HCT116 (cell line): Measurements from ENCODE around the gene CTAGE1. TPM values are rescaled to one million over a fixed set of nuclear protein-coding genes. Genes with fewer than 3 reads are reported as not detected.

Experiments used
- ATAC-seq: fragments of 200-7000 bp; cut with Tn5 transposase; 2 replicates; pipeline ENCODE4 v1.9.1; 2020; ENCODE audit warnings: mild to moderate bottlenecking, moderate library complexity
- BruUV-seq: library from RNA; stranded (reverse); fragments of 400-500 nt; replicated peaks from 2 replicates; lab custom pipeline; 2021; lab: Mats Ljungman, UMichigan
- CTCF ChIA-PET: fragments of 300-600 bp; sonication (Branson Sonifier 250); formaldehyde crosslinking; loops from one replicate; lab custom pipeline; 2021; ENCODE audit warnings: antibody characterized with exemption; lab: Charles Lee
- POLR2A ChIA-PET: fragments of 300-600, 350-600 bp; sonication (Branson Sonifier 250); formaldehyde crosslinking; loops from one replicate; lab custom pipeline; 2021; ENCODE audit warnings: antibody characterized with exemption; lab: Charles Lee
- RAD21 ChIA-PET, 2 experiments: fragments of 300-600 bp; sonication (Branson Sonifier 250); formaldehyde crosslinking; loops; one replicate each; lab custom pipeline; 2023; ENCODE audit warnings: low total read pairs in 2 of 2; ENCODE audit not compliant: uncharacterized antibody in 2 of 2, unreplicated experiment in 2 of 2, low non-redundant PET in 1 of 2; lab: Charles Lee
- DNase-seq: peaks from one replicate; pipeline ENCODE4 v3.0.0-alpha.2; 2010; ENCODE audit warnings: low read depth, low spot score
- H2AFZ ChIP-seq: fragments of 200-600 bp; shearing (Covaris generic), sonication (generic); 2 replicates; pipeline ENCODE4 v1.6.1; 2017; ENCODE audit warnings: low read depth, mixed run types, mixed read lengths, antibody characterized with exemption, low read length; ENCODE audit not compliant: poor library complexity, severe bottlenecking
- H3K27ac ChIP-seq: 2 replicates; pipeline ENCODE4 v1.5.1; 2012; ENCODE audit warnings: low read depth, low read length
- H3K27me3 ChIP-seq: fragments of 200-600 bp; sonication (generic); 2 replicates; pipeline ENCODE4 v1.6.1; 2016; ENCODE audit warnings: mixed run types, low read length, mixed read lengths; ENCODE audit not compliant: insufficient read depth
- H3K36me3 ChIP-seq, 2 experiments: fragments of 200-500 bp in 1 of 2; fragments of 200-600 bp in 1 of 2; sonication (Bioruptor generic) in 1 of 2; sonication (generic) in 1 of 2; 2 replicates each; pipeline versions ENCODE4 v1.5.1 to v1.6.1; 2014 to 2016; ENCODE audit warnings: low read length in 2 of 2, inconsistent platforms in 1 of 2, mixed read lengths in 1 of 2, mixed run types in 1 of 2; ENCODE audit not compliant: insufficient read depth in 2 of 2, control insufficient read depth in 1 of 2
- H3K4me1 ChIP-seq, 2 experiments: fragments of 200-600 bp in 1 of 2; sonication (generic) in 1 of 2; 2 replicates each; pipeline versions ENCODE4 v1.5.1 to v1.6.1; 2012 to 2017; ENCODE audit warnings: low read length in 2 of 2, inconsistent platforms in 1 of 2, mild to moderate bottlenecking in 1 of 2, mixed read lengths in 1 of 2, mixed run types in 1 of 2, moderate library complexity in 1 of 2; ENCODE audit not compliant: insufficient read depth in 2 of 2, control insufficient read depth in 1 of 2
- H3K4me2 ChIP-seq: fragments of 200-600 bp; sonication (generic); 2 replicates; pipeline ENCODE4 v1.6.1; 2017; ENCODE audit warnings: mixed run types, low read length, mixed read lengths
- H3K4me3 ChIP-seq, 2 experiments: fragments of 200-600 bp in 1 of 2; sonication (generic) in 1 of 2; replicated peaks in 1 of 2; 2 replicates each; pipeline ENCODE4 v1.5.1; 2011 to 2016; ENCODE audit warnings: low read length in 2 of 2, control low read depth in 1 of 2, low read depth in 1 of 2, mild to moderate bottlenecking in 1 of 2, mixed read lengths in 1 of 2, mixed run types in 1 of 2
- H3K79me2 ChIP-seq: fragments of 200-600 bp; sonication (generic); 2 replicates; pipeline ENCODE4 v1.6.1; 2017; ENCODE audit warnings: mild to moderate bottlenecking, mixed run types, low read length, moderate library complexity, mixed read lengths; ENCODE audit not compliant: insufficient read depth
- H3K9ac ChIP-seq: fragments of 200-600 bp; sonication (generic); 2 replicates; pipeline ENCODE4 v1.6.1; 2016; ENCODE audit warnings: low read length, mixed read lengths
- H3K9me2 ChIP-seq: fragments of 200-600 bp; sonication (generic), shearing (Covaris generic); 2 replicates; pipeline ENCODE4 v1.6.1; 2017; ENCODE audit warnings: mixed run types, mild to moderate bottlenecking, moderate library complexity; ENCODE audit not compliant: insufficient read depth
- H3K9me3 ChIP-seq, 2 experiments: fragments of 200-500 bp in 1 of 2; fragments of 200-600 bp in 1 of 2; sonication (Bioruptor generic) in 1 of 2; sonication (generic) in 1 of 2; 2 replicates each; pipeline ENCODE4 v1.6.1; 2014 to 2017; ENCODE audit warnings: low read length in 2 of 2, mixed read lengths in 2 of 2, inconsistent platforms in 1 of 2, low read depth in 1 of 2, mild to moderate bottlenecking in 1 of 2, mixed run types in 1 of 2, moderate library complexity in 1 of 2; ENCODE audit not compliant: control insufficient read depth in 1 of 2, insufficient read depth in 1 of 2
- H4K20me1 ChIP-seq: fragments of 200-600 bp; sonication (generic), shearing (Covaris generic); 2 replicates; pipeline ENCODE4 v1.6.1; 2017; ENCODE audit warnings: mixed run types, mild to moderate bottlenecking, moderate library complexity; ENCODE audit not compliant: insufficient read depth
- ATF3 ChIP-seq: IDR thresholded peaks from 2 replicates; pipeline ENCODE4 v1.6.1; 2012
- CTCF ChIP-seq, 3 experiments: fragments of 200-600 bp in 1 of 3; sonication (generic) in 1 of 3; IDR thresholded peaks in 2 of 3; conservative IDR thresholded peaks in 1 of 3; 2 replicates each; pipeline ENCODE4 v1.5.1; 2012 to 2017; ENCODE audit warnings: low read depth in 2 of 3, low read length in 2 of 3, antibody characterized with exemption in 1 of 3, borderline replicate concordance in 1 of 3, control low read depth in 1 of 3, mild to moderate bottlenecking in 1 of 3, mixed read lengths in 1 of 3, mixed run types in 1 of 3, moderate library complexity in 1 of 3; ENCODE audit not compliant: insufficient read depth in 1 of 3
- EGR1 ChIP-seq: IDR thresholded peaks from 2 replicates; pipeline ENCODE4 v1.6.1; 2012; ENCODE audit warnings: low read depth
- EZH2 ChIP-seq: fragments of 200-600 bp; sonication (generic); IDR thresholded peaks from 2 replicates; pipeline ENCODE4 v1.6.1; 2017; ENCODE audit warnings: antibody characterized with exemption, mixed run types
- EZH2phosphoT487 ChIP-seq: fragments of 200-600 bp; IDR thresholded peaks from 2 replicates; pipeline ENCODE4 v1.6.1; 2018; ENCODE audit warnings: antibody characterized with exemption, borderline replicate concordance
- JUND ChIP-seq: IDR thresholded peaks from 2 replicates; pipeline ENCODE4 v1.6.1; 2012
- MAX ChIP-seq: IDR thresholded peaks from 2 replicates; pipeline ENCODE4 v1.6.1; 2012
- POLR2A ChIP-seq: IDR thresholded peaks from 2 replicates; pipeline ENCODE4 v1.7.0; 2011; ENCODE audit warnings: borderline replicate concordance; ENCODE audit not compliant: insufficient read depth, insufficient read length; ENCODE audit errors: extremely low read depth
- POLR2AphosphoS5 ChIP-seq: IDR thresholded peaks from 2 replicates; pipeline ENCODE4 v1.6.1; 2011; ENCODE audit warnings: mild to moderate bottlenecking, low read depth, low read length, moderate library complexity
- REST ChIP-seq: IDR thresholded peaks from 2 replicates; pipeline ENCODE4 v1.6.1; 2012; ENCODE audit warnings: low read depth
- SP1 ChIP-seq: IDR thresholded peaks from 2 replicates; pipeline ENCODE4 v1.6.1; 2012; ENCODE audit warnings: low read depth
- TCF7L2 ChIP-seq: IDR thresholded peaks from 2 replicates; pipeline ENCODE4 v1.7.0; 2011; ENCODE audit warnings: borderline replicate concordance, inconsistent platforms; ENCODE audit not compliant: insufficient read depth, insufficient read length; ENCODE audit errors: extremely low read depth
- intact Hi-C: fragments of 100-400 bp; cut with micrococcal nuclease; formaldehyde crosslinking; loops from 2 replicates; pipeline ENCODE4 v1.10.0; 2022
- total RNA-seq: library from RNA; stranded (reverse); gene quantifications from one replicate; pipeline ENCODE4 v1.2.1, GENCODE V29; 2021; ENCODE audit not compliant: unreplicated experiment

CTAGE1 gene
- total RNA-seq, 1 experiment from 2014 or later = not detected

- ChIA-PET CTCF (interaction anchor here (0.7 kb wide), 1 partner anchor 37 kb away, joined by 3 read pairs; no protein-coding TSS in a partner anchor), RAD21 (interaction anchor here in 1 of 2 experiments (0.7 kb wide), 1 partner anchor 103 kb away, joined by 5 read pairs; no protein-coding TSS in a partner anchor), POLR2A (interaction anchor here (1.3 kb wide), 1 partner anchor 17 kb away, joined by 3 read pairs; no protein-coding TSS in a partner anchor)
- Histone ChIP-seq H4K20me1 (no peaks in the 10 kb centered on the region), H3K9me2 (no peaks in the 10 kb centered on the region), H3K27ac (no peak overlapping the region), H3K9me3 (no peaks in the 10 kb centered on the region), H3K36me3 (no peaks in the 10 kb centered on the region), H3K9ac (no peak overlapping the region), H3K79me2 (no peaks in the 10 kb centered on the region), H3K4me3 (no peak overlapping the region), H3K27me3 (no peaks in the 10 kb centered on the region), H2AFZ (no peak overlapping the region), H3K4me2 (no peak overlapping the region), H3K4me1 (no peaks in the 10 kb centered on the region)
- DNase-seq (no peak), ATAC-seq (no peak)
- intact Hi-C loops = no loop called here
- TF ChIP-seq EZH2 = no peak
- TF ChIP-seq EZH2phosphoT487 = no peak
- TF ChIP-seq CTCF (IDR thresholded peaks at IDR 0.05 in 2 of 3, conservative IDR thresholded peaks at IDR 0.05 in 1 of 3; ENCODE audit: borderline replicate concordance in 1 of 3, insufficient read depth in 1 of 3, low read depth in 2 of 3, low read length in 2 of 3) = no peak
- no peak for TF ChIP-seq SP1
- TF ChIP-seq POLR2AphosphoS5 = no peak
- TF ChIP-seq EGR1 = no peak
- no peak for TF ChIP-seq POLR2A
- no peak for TF ChIP-seq ATF3
- TF ChIP-seq MAX = no peak
- no peak for TF ChIP-seq TCF7L2
- TF ChIP-seq REST = no peak
- no peak for TF ChIP-seq JUND
- BruUV-seq = no TSS peak
These were observed 41.8 kb upstream of the CTAGE1 start for GRCh38 chr18:22459491-22459890.
